H1 (cell line): ENCODE data around the gene OTUD4. TPM values are rescaled to one million over a fixed set of nuclear protein-coding genes. Genes with fewer than 3 reads are reported as not detected.

Experiments
- CTCF ChIA-PET: fragments of 300-600 bp; sonication (Branson Sonifier 250); formaldehyde crosslinking; loops from one replicate; lab custom pipeline; 2021; ENCODE audit not compliant: partially characterized antibody; lab: Charles Lee
- POLR2A ChIA-PET: fragments of 300-600 bp; sonication (Branson Sonifier 250); formaldehyde crosslinking; loops from one replicate; lab custom pipeline; 2021; ENCODE audit warnings: inconsistent platforms; ENCODE audit not compliant: partially characterized antibody; lab: Charles Lee
- DNase-seq, 2 experiments: peaks; one replicate each; pipeline versions ENCODE4 v3.0.0 to v3.0.0-alpha.2; 2010 to 2022; ENCODE audit warnings: low spot score in 2 of 2, low read depth in 1 of 2, mixed read lengths in 1 of 2
- FAIRE-seq: peaks from 2 replicates; lab custom pipeline; 2011; peaks lifted over from hg19 to GRCh38; lab: Jason Lieb, UNC
- H2AFZ ChIP-seq: 2 replicates; pipeline ENCODE4 v1.8.1; 2012; ENCODE audit warnings: low read length, inconsistent platforms
- H2AK5ac ChIP-seq: 2 replicates; pipeline ENCODE4 v1.6.1; 2013; ENCODE audit warnings: low read depth, low read length
- H2BK120ac ChIP-seq: replicated peaks from 2 replicates; pipeline ENCODE3; 2013; ENCODE audit warnings: low read depth, low read length, inconsistent platforms
- H2BK12ac ChIP-seq: 2 replicates; pipeline ENCODE4 v1.6.1; 2013; ENCODE audit warnings: low read depth, low read length
- H2BK15ac ChIP-seq: 2 replicates; pipeline ENCODE4 v1.6.1; 2013; ENCODE audit warnings: low read length
- H2BK20ac ChIP-seq: 2 replicates; pipeline ENCODE4 v1.6.1; 2013; ENCODE audit warnings: low read length
- H2BK5ac ChIP-seq: 2 replicates; pipeline ENCODE4 v1.6.1; 2013; ENCODE audit warnings: low read depth, low read length
- H3K14ac ChIP-seq: 2 replicates; pipeline ENCODE4 v1.6.1; 2013; ENCODE audit warnings: inconsistent platforms; ENCODE audit not compliant: insufficient read length
- H3K18ac ChIP-seq: 2 replicates; pipeline ENCODE4 v1.6.1; 2013; ENCODE audit warnings: low read length; ENCODE audit errors: extremely low read depth
- H3K23ac ChIP-seq: 2 replicates; pipeline ENCODE4 v1.6.1; 2013; ENCODE audit warnings: inconsistent platforms; ENCODE audit not compliant: insufficient read length
- H3K23me2 ChIP-seq: 2 replicates; pipeline ENCODE4 v1.6.1; 2013; ENCODE audit warnings: low read depth, low read length
- H3K27ac ChIP-seq: 2 replicates; pipeline ENCODE4 v1.6.1; 2011; ENCODE audit warnings: low read depth, low read length, inconsistent platforms
- H3K27me3 ChIP-seq, 4 experiments: replicated peaks in 1 of 4; 1 replicate in 1 of 4; 2 replicates in 3 of 4; pipeline versions ENCODE4 v1.6.1 to v1.8.1; 2011 to 2013; ENCODE audit warnings: low read length in 3 of 4, mild to moderate bottlenecking in 3 of 4, inconsistent platforms in 2 of 4, mixed read lengths in 2 of 4, moderate library complexity in 1 of 4; ENCODE audit not compliant: control insufficient read depth in 3 of 4, insufficient read depth in 3 of 4; ENCODE audit errors: extremely low read depth in 1 of 4
- H3K36me3 ChIP-seq, 4 experiments: 2 replicates each; pipeline versions ENCODE4 v1.6.1 to v1.8.1; 2011 to 2013; ENCODE audit warnings: mild to moderate bottlenecking in 4 of 4, low read length in 3 of 4, moderate library complexity in 2 of 4, control low read depth in 1 of 4, inconsistent platforms in 1 of 4; ENCODE audit not compliant: insufficient read depth in 4 of 4, control insufficient read depth in 2 of 4
- H3K4ac ChIP-seq: replicated peaks from 2 replicates; pipeline ENCODE3; 2013; ENCODE audit warnings: low read length, low read depth, mixed read lengths, inconsistent platforms; ENCODE audit not compliant: insufficient read length
- H3K4me1 ChIP-seq, 4 experiments: replicated peaks in 1 of 4; 1 replicate in 1 of 4; 2 replicates in 3 of 4; pipeline versions ENCODE4 v1.6.1 to v1.8.1; 2011 to 2013; ENCODE audit warnings: low read length in 3 of 4, inconsistent platforms in 2 of 4, mixed read lengths in 1 of 4; ENCODE audit not compliant: insufficient read depth in 4 of 4, control insufficient read depth in 3 of 4
- H3K4me2 ChIP-seq, 2 experiments: 2 replicates each; pipeline versions ENCODE4 v1.6.1 to v1.8.1; 2011 to 2013; ENCODE audit warnings: low read depth in 2 of 2, low read length in 2 of 2, control low read depth in 1 of 2, inconsistent platforms in 1 of 2, mild to moderate bottlenecking in 1 of 2; ENCODE audit not compliant: insufficient read depth in 1 of 2
- H3K4me3 ChIP-seq, 4 experiments: fragments of 200-600, 300-600 bp in 1 of 4; sonication (generic), shearing (Covaris generic), sonication (Bioruptor Twin) in 1 of 4; 2 replicates each; pipeline versions ENCODE4 v1.5.1 to v1.8.1; 2011 to 2016; ENCODE audit warnings: low read length in 4 of 4, low read depth in 3 of 4, control low read depth in 2 of 4, inconsistent platforms in 2 of 4, mild to moderate bottlenecking in 2 of 4, mixed read lengths in 1 of 4, moderate library complexity in 1 of 4; ENCODE audit not compliant: insufficient read depth in 2 of 4; ENCODE audit errors: extremely low read depth in 1 of 4
- H3K56ac ChIP-seq: replicated peaks from 2 replicates; pipeline ENCODE3; 2013; ENCODE audit warnings: low read depth, mild to moderate bottlenecking, mixed read lengths, low read length, inconsistent platforms; ENCODE audit not compliant: insufficient read length
- H3K79me1 ChIP-seq: 2 replicates; pipeline ENCODE4 v1.6.1; 2013; ENCODE audit warnings: low read depth, low read length, control low read depth
- H3K79me2 ChIP-seq, 2 experiments: 2 replicates each; pipeline versions ENCODE4 v1.6.1 to v1.8.1; 2012 to 2013; ENCODE audit warnings: low read length in 2 of 2, mild to moderate bottlenecking in 2 of 2, inconsistent platforms in 1 of 2; ENCODE audit not compliant: insufficient read depth in 2 of 2, control insufficient read depth in 1 of 2
- H3K9ac ChIP-seq, 4 experiments: replicated peaks in 1 of 4; 1 replicate in 1 of 4; 2 replicates in 3 of 4; pipeline versions ENCODE4 v1.6.1 to v1.8.1; 2011 to 2013; ENCODE audit warnings: low read depth in 3 of 4, low read length in 3 of 4, control low read depth in 2 of 4, mild to moderate bottlenecking in 2 of 4, moderate library complexity in 2 of 4, inconsistent platforms in 1 of 4; ENCODE audit errors: extremely low read depth in 1 of 4
- H3K9me3 ChIP-seq, 2 experiments: 2 replicates each; pipeline versions ENCODE4 v1.6.1 to v1.8.1; 2012 to 2013; ENCODE audit warnings: mild to moderate bottlenecking in 2 of 2, moderate library complexity in 2 of 2, control low read depth in 1 of 2, inconsistent platforms in 1 of 2, low read depth in 1 of 2, low read length in 1 of 2, mixed read lengths in 1 of 2; ENCODE audit not compliant: insufficient read depth in 2 of 2
- H4K20me1 ChIP-seq, 2 experiments: replicated peaks in 1 of 2; 2 replicates each; pipeline versions ENCODE3 to v1.8.1; 2011 to 2013; ENCODE audit warnings: inconsistent platforms in 2 of 2, low read length in 2 of 2, mild to moderate bottlenecking in 1 of 2; ENCODE audit not compliant: insufficient read depth in 2 of 2, control insufficient read depth in 1 of 2
- H4K5ac ChIP-seq: 2 replicates; pipeline ENCODE4 v1.6.1; 2013; ENCODE audit warnings: low read length, low read depth, mixed read lengths, inconsistent platforms; ENCODE audit not compliant: insufficient read length
- H4K8ac ChIP-seq: 2 replicates; pipeline ENCODE4 v1.8.0; 2013; ENCODE audit warnings: mild to moderate bottlenecking, moderate library complexity, low read length, inconsistent platforms; ENCODE audit not compliant: insufficient read depth; ENCODE audit errors: extremely low read depth
- H4K91ac ChIP-seq: replicated peaks from 2 replicates; pipeline ENCODE3; 2013; ENCODE audit warnings: low read length, mixed read lengths, inconsistent platforms; ENCODE audit not compliant: insufficient read length
- BACH1 ChIP-seq: IDR thresholded peaks from 2 replicates; pipeline ENCODE4 v1.6.1; 2012; ENCODE audit warnings: low read length, improper control_type of control experiment
- KDM1A ChIP-seq: fragments of 200-600, 300-600 bp; sonication (generic); IDR thresholded peaks from 2 replicates; pipeline ENCODE4 v1.7.1; 2016; ENCODE audit warnings: mild to moderate bottlenecking, low read length, borderline replicate concordance
- NRF1 ChIP-seq: IDR thresholded peaks from 2 replicates; pipeline ENCODE4 v1.6.1; 2011; ENCODE audit warnings: mild to moderate bottlenecking, low read depth, low read length, improper control_type of control experiment
- RAD21 ChIP-seq, 2 experiments: IDR thresholded peaks in 1 of 2; conservative IDR thresholded peaks in 1 of 2; 2 replicates each; pipeline ENCODE4 v1.6.1; 2011; ENCODE audit warnings: low read depth in 2 of 2, low read length in 2 of 2, improper control_type of control experiment in 1 of 2, inconsistent platforms in 1 of 2, mild to moderate bottlenecking in 1 of 2, moderate library complexity in 1 of 2
- RNF2 ChIP-seq: fragments of 200-900, 300-1000 bp; sonication (generic); IDR thresholded peaks from 2 replicates; pipeline ENCODE4 v1.7.1; 2016; ENCODE audit warnings: borderline replicate concordance, low read depth, mild to moderate bottlenecking, antibody characterized with exemption, low read length; ENCODE audit not compliant: poor library complexity, severe bottlenecking; ENCODE audit errors: missing control alignments
- SP1 ChIP-seq: IDR thresholded peaks from 2 replicates; pipeline ENCODE4 v1.6.1; 2011; ENCODE audit warnings: low read depth, low read length
- TAF7 ChIP-seq: optimal IDR thresholded peaks from 2 replicates; pipeline ENCODE3; 2011; ENCODE audit warnings: low read depth, mild to moderate bottlenecking, inconsistent platforms, low read length, moderate library complexity, borderline replicate concordance
- YY1 ChIP-seq: IDR thresholded peaks from 2 replicates; pipeline ENCODE4 v1.6.1; 2011; ENCODE audit warnings: low read depth, mild to moderate bottlenecking, low read length
- WGBS, 2 experiments: shearing (Covaris generic) in 1 of 2; methylation state at CpG; one replicate each; pipeline versions ENCODE4 v1.1.6 to v1.1.7; 2013 to 2015; ENCODE audit warnings: low lambda C conversion rate in 2 of 2, mixed read lengths in 2 of 2, inconsistent platforms in 1 of 2, low coverage in 1 of 2, missing lambda C conversion rate in 1 of 2; ENCODE audit not compliant: insufficient replicate concordance in 2 of 2, insufficient coverage in 1 of 2, insufficient read length in 1 of 2; ENCODE audit errors: extremely low coverage in 1 of 2, missing lambda C conversion rate in 1 of 2; 5-methylcytosine and 5-hydroxymethylcytosine counted together
- polyA plus RNA-seq, 7 experiments: library from polyadenylated mRNA; depleted of rRNA in 3 of 7; stranded (reverse) in 5 of 7; unstranded in 2 of 7; fragments of >200 nt in 5 of 7; fragments of 200-250 nt in 2 of 7; gene quantifications; 1 replicate in 5 of 7; 2 replicates in 1 of 7; 4 replicates in 1 of 7; pipeline versions ENCODE4 v1.2.1 to v1.2.3, GENCODE V29; 2011 to 2013; ENCODE audit warnings: missing spikeins in 2 of 7, mixed read lengths in 2 of 7
- total RNA-seq: library from RNA; stranded (reverse); fragmentation: NEBNext Ultra II Directional; extraction: Animal tissue kit (Norgen Biotek cat#: 25700); gene quantifications from 2 replicates; pipeline ENCODE4 v1.2.1, GENCODE V29; 2021

The OTUD4 gene
- total and polyA plus RNA-seq, 2 of the 8 experiments (the other 6 are each of a cell fraction or from before 2014, with no cell fraction given) = 17.4 to 57.0 TPM

DNA sequence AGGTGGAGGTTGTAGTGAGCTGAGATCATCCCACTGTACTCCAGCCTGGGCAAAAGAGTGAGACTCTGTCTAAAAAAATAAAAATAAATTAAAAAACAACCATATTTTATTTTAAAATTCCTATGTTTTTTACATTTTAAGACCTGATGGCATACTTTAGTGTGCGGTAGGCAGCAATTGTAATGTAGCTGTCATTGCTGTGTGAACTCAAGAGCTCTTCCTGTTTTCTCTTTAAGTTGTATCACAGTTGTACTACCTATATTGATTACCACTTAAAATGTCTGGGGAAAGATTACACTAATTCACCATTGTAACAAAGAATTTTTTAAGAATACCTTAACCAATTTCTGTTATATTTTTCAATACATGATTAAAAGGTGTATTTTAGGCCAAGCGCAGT, 55.0 kb downstream of the OTUD4 start:
- H2BK12ac ChIP-seq = no peak overlapping the region
- H3K14ac ChIP-seq = no peak overlapping the region
- no peak overlapping the region for H2BK5ac ChIP-seq
- 87% methylated on average over 2 of the region's 2 CpGs; no CpG with 5 or more reads in 1 of the 2 experiments for WGBS, 2 experiments
- FAIRE-seq = no peak
- no peak overlapping the region for H3K4ac ChIP-seq
- H3K36me3 ChIP-seq = peaks cover 4 to 84% (median 41%) of the 10 kb centered on the region in 4 experiments
- no peaks in the 10 kb centered on the region for H3K9me3 ChIP-seq
- no peak overlapping the region for H4K91ac ChIP-seq
- POLR2A ChIA-PET = no interaction called here
- H4K5ac ChIP-seq = no peak overlapping the region
- H4K8ac ChIP-seq = no peak overlapping the region
- no peak overlapping the region for H2BK120ac ChIP-seq
- no peak overlapping the region for H3K23ac ChIP-seq
- DNase-seq = no peak
- no peak overlapping the region for H2BK15ac ChIP-seq
- no peak overlapping the region for H3K27ac ChIP-seq
- TF ChIP-seq BACH1 (no peak), SP1 (no peak), NRF1 (no peak), TAF7 (no peak), YY1 (no peak), RAD21 (IDR thresholded peaks at IDR 0.05 in 1 of 2, conservative IDR thresholded peaks at IDR 0.05 in 1 of 2; ENCODE audit: low read depth in 2 of 2, low read length in 2 of 2) (no peak), RNF2 (no peak), KDM1A (no peak)
- no peak overlapping the region for H3K4me3 ChIP-seq
- H3K4me1 ChIP-seq = no peaks in the 10 kb centered on the region
- no peak overlapping the region for H3K18ac ChIP-seq
- H3K79me2 ChIP-seq = no peaks in the 10 kb centered on the region
- no peak overlapping the region for H3K56ac ChIP-seq
- no peak overlapping the region for H2AFZ ChIP-seq
- no peaks in the 10 kb centered on the region for H3K27me3 ChIP-seq
- no peaks in the 10 kb centered on the region for H3K23me2 ChIP-seq
- H4K20me1 ChIP-seq = peaks cover 0 to 1% of the 10 kb centered on the region in 2 experiments
- H3K79me1 ChIP-seq = no peaks in the 10 kb centered on the region
- no peak overlapping the region for H3K9ac ChIP-seq
- H2BK20ac ChIP-seq = no peak overlapping the region
- CTCF ChIA-PET = no interaction called here
- H3K4me2 ChIP-seq = no peak overlapping the region
- H2AK5ac ChIP-seq = no peak overlapping the region
